Measurements from ENCODE around the gene PLK2.

Gene PLK2

DNA sequence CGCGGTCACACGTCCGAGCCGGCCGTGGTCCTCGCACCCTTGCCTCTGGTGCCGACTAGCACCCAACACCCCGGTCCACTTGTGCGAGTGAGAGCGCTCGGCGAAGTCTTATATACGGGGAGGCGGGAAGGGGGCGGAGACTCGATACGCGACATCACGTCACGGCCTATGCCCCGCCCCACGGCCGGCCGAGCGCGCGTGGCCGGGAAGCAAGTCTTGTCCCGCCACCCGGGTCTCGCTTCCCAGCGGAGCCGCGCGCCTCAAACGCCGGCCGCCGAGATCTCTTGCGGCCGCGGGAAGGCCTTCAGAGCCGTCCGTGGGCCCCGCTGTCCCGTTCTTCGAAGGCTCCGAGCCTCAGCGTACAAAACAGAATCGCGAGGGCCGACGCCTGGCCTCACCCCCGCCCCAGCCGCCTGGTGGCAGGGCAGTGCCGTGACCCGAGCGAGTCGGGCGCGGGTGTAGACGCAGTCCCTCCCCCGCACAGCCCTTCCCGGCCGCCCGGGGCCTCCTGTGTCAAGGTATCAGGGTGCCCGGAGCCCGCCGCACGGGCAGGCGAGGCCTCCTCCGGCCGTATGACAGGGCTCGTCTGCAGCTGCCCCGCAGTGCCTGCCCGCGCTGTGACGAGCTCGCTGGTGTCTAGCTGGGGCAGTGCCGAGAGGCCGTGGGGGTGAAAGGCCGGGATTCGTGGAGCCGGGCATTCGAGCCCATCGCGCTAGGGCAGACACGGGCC lies at the start of gene PLK2:
TSS of gene PLK2 (minus strand) at position 85 of the 730 bp plus-strand sequence. CDS start 127 bp downstream, outside the sequence.
- ChIA-PET POLR2A (interaction anchor here (0.6 to 2.9 kb wide), 9 partner anchors 49 to 966 kb away, joined by 3 to 8 read pairs (median 4); no protein-coding TSS in a partner anchor), CTCF (interaction anchor here (0.6 to 3.6 kb wide), 8 partner anchors 43 to 1162 kb away, joined by 3 to 40 read pairs (median 4); no protein-coding TSS in a partner anchor)
- TF ChIP-seq NFRKB (IDR thresholded peaks at IDR 0.05) (no peak), FOXM1 (IDR thresholded peaks at IDR 0.05; ENCODE audit: borderline replicate concordance) (no peak), BHLHE40 (IDR thresholded peaks at IDR 0.05; ENCODE audit: borderline replicate concordance) (no peak), LEF1 (IDR thresholded peaks at IDR 0.05; ENCODE audit: borderline replicate concordance) (no peak), CTBP1 (IDR thresholded peaks at IDR 0.05; ENCODE audit: borderline replicate concordance) (no peak), PKNOX1 (IDR thresholded peaks at IDR 0.05) (no peak), L3MBTL2 (conservative IDR thresholded peaks at IDR 0.05) (peak; percentile 89), ZNF384 (IDR thresholded peaks at IDR 0.05) (no peak), TARDBP (IDR thresholded peaks at IDR 0.05) (0 out of 2 replicates have a peak, but pooled peaks have one; percentile 28), FOXA1 (IDR thresholded peaks at IDR 0.05) (no peak), FOXK2 (IDR thresholded peaks at IDR 0.05) (no peak), SP1 (IDR thresholded peaks at IDR 0.05) (no peak), SUZ12 (IDR thresholded peaks at IDR 0.05) (no peak), ELF4 (IDR thresholded peaks at IDR 0.05) (no peak), HDGF (IDR thresholded peaks at IDR 0.05; ENCODE audit: borderline replicate concordance) (no peak), ARNT (IDR thresholded peaks at IDR 0.05) (no peak)
- peak; percentile 77 for DNase-seq (ENCODE audit: extremely low spot score)

DNA sequence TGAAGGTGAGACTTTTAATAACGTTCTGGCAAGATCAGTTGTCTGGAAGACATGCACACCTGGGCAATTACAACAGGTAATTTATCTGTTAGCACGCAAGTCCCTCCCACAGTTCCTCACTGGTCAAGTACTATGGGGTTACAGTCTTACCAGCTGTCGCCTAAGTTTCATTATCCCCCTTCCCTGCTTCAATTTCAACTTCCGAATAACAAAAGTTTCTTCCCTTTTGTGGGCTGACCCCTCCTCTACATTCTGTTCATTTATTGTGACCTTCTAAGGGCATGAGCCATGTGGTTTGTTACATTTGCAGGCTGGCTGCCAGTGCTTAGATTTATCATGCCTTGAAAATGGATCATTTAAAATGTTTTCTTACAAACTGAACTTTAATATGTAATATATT lies 47.8 kb upstream of the PLK2 start:
- CTCF ChIA-PET, result no interaction called here
- TF ChIP-seq LEF1 (IDR thresholded peaks at IDR 0.05; ENCODE audit: borderline replicate concordance), result no peak
- TF ChIP-seq NFRKB (IDR thresholded peaks at IDR 0.05), result no peak
- no peak for TF ChIP-seq PKNOX1 (IDR thresholded peaks at IDR 0.05)
- TF ChIP-seq L3MBTL2 (conservative IDR thresholded peaks at IDR 0.05), result no peak
- TF ChIP-seq SUZ12 (IDR thresholded peaks at IDR 0.05), result no peak
- TF ChIP-seq ARNT (IDR thresholded peaks at IDR 0.05), result no peak
- TF ChIP-seq FOXA1 (IDR thresholded peaks at IDR 0.05), result no peak
- no peak for TF ChIP-seq TARDBP (IDR thresholded peaks at IDR 0.05)
- POLR2A ChIA-PET, result no interaction called here
- no peak for DNase-seq (ENCODE audit: extremely low spot score)

- ChIA-PET POLR2A (no interaction called here), CTCF (interaction anchor here (0.6 to 0.9 kb wide), 2 partner anchors 344 to 989 kb away, joined by 3 to 4 read pairs; no protein-coding TSS in a partner anchor)
- TF ChIP-seq PKNOX1 (IDR thresholded peaks at IDR 0.05) (no peak), TARDBP (IDR thresholded peaks at IDR 0.05) (no peak), FOXK2 (IDR thresholded peaks at IDR 0.05) (no peak), ARNT (IDR thresholded peaks at IDR 0.05) (no peak), L3MBTL2 (conservative IDR thresholded peaks at IDR 0.05) (no peak), FOXM1 (IDR thresholded peaks at IDR 0.05; ENCODE audit: borderline replicate concordance) (no peak)
- DNase-seq (ENCODE audit: extremely low spot score), result no peak
These were observed 46.2 kb upstream of the PLK2 start for GRCh38 chr5:58505971-58506640.

- no peak for DNase-seq (ENCODE audit: extremely low spot score)
- TF ChIP-seq FOXA1 (IDR thresholded peaks at IDR 0.05), result no peak
- no peak for TF ChIP-seq NFRKB (IDR thresholded peaks at IDR 0.05)
- TF ChIP-seq SUZ12 (IDR thresholded peaks at IDR 0.05), result no peak
- no peak for TF ChIP-seq CTBP1 (IDR thresholded peaks at IDR 0.05; ENCODE audit: borderline replicate concordance)
- TF ChIP-seq HDGF (IDR thresholded peaks at IDR 0.05; ENCODE audit: borderline replicate concordance), result no peak
- no peak for TF ChIP-seq SP1 (IDR thresholded peaks at IDR 0.05)
- no peak for TF ChIP-seq FOXK2 (IDR thresholded peaks at IDR 0.05)
- no peak for TF ChIP-seq ZNF384 (IDR thresholded peaks at IDR 0.05)
- no peak for TF ChIP-seq ARNT (IDR thresholded peaks at IDR 0.05)
- TF ChIP-seq ELF4 (IDR thresholded peaks at IDR 0.05), result no peak
- no peak for TF ChIP-seq BHLHE40 (IDR thresholded peaks at IDR 0.05; ENCODE audit: borderline replicate concordance)
- POLR2A ChIA-PET, result no interaction called here
- CTCF ChIA-PET, result interaction anchor here (0.9 kb wide), 1 partner anchor 345 kb away, joined by 4 read pairs; no protein-coding TSS in a partner anchor
These were observed 45.6 kb upstream of the PLK2 start for GRCh38 chr5:58505502-58505901.

- DNase-seq (ENCODE audit: extremely low spot score), result no peak
- ChIA-PET POLR2A (no interaction called here), CTCF (no interaction called here)
- no peak for TF ChIP-seq PKNOX1 (IDR thresholded peaks at IDR 0.05)
- no peak for TF ChIP-seq ARNT (IDR thresholded peaks at IDR 0.05)
- TF ChIP-seq ELF4 (IDR thresholded peaks at IDR 0.05), result no peak
- TF ChIP-seq TARDBP (IDR thresholded peaks at IDR 0.05), result no peak
- TF ChIP-seq BHLHE40 (IDR thresholded peaks at IDR 0.05; ENCODE audit: borderline replicate concordance), result no peak
- no peak for TF ChIP-seq L3MBTL2 (conservative IDR thresholded peaks at IDR 0.05)
- TF ChIP-seq FOXA1 (IDR thresholded peaks at IDR 0.05), result no peak
- no peak for TF ChIP-seq FOXK2 (IDR thresholded peaks at IDR 0.05)
- no peak for TF ChIP-seq CTBP1 (IDR thresholded peaks at IDR 0.05; ENCODE audit: borderline replicate concordance)
- TF ChIP-seq SP1 (IDR thresholded peaks at IDR 0.05), result no peak
- no peak for TF ChIP-seq NFRKB (IDR thresholded peaks at IDR 0.05)
- TF ChIP-seq HDGF (IDR thresholded peaks at IDR 0.05; ENCODE audit: borderline replicate concordance), result no peak
- TF ChIP-seq FOXM1 (IDR thresholded peaks at IDR 0.05; ENCODE audit: borderline replicate concordance), result no peak
- TF ChIP-seq SUZ12 (IDR thresholded peaks at IDR 0.05), result no peak
- no peak for TF ChIP-seq LEF1 (IDR thresholded peaks at IDR 0.05; ENCODE audit: borderline replicate concordance)
- no peak for TF ChIP-seq ZNF384 (IDR thresholded peaks at IDR 0.05)
These were observed 44.9 kb upstream of the PLK2 start for GRCh38 chr5:58504766-58505165.
